Measurements from ENCODE around the gene TRIM38.
A peak's percentile ranks its signal among the peaks of the same experiment; 100 is the strongest.
"Not testable (repeated sequence)": the region's sequence is repeated elsewhere in the genome, so short reads cannot be mapped to it uniquely, and the experiment has no call there.

The TRIM38 gene

GRCh38 chr6:25934735-25935313 lies 27.8 kb upstream of the TRIM38 start:
- H3K4me1 ChIP-seq: peaks cover 0 to 10% (median 0%) of the 10 kb centered on the region in 10 experiments; a peak in 5 of 20 replicates
- H3K27me3 ChIP-seq: no peaks in the 10 kb centered on the region
- no peak overlapping the region for H3K9ac ChIP-seq
- no peak overlapping the region for H3K27ac ChIP-seq
- no peaks in the 10 kb centered on the region for H3K9me3 ChIP-seq (replicated peaks in 1 of 11)
- TF ChIP-seq Cebpa-rat (IDR thresholded peaks at IDR 0.05): no peak
- H3K4me2 ChIP-seq: no peak overlapping the region
- H4K20me1 ChIP-seq: no peaks in the 10 kb centered on the region
- H3K36me3 ChIP-seq: no peaks in the 10 kb centered on the region
- no peak overlapping the region for H3K4me3 ChIP-seq

DNA sequence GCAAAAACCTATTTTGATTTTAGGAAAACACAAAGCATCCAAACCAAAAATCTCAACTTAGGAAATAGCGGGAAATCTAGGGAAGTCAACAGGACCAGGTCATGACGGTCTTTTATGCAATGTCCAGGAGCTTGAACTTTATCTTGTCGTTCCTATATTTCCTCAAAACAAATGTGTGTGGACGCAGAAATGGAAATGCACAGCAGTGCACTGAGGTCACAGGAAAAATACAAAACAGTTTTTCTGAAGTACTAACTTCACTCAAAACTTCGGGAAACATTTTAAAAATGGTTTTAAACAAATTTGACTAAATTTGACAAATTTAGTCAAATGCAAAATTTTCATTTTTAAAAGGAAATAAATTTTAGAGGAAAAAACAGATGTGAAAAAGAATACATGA lies 26.6 kb upstream of the TRIM38 start:
- no peaks in the 10 kb centered on the region for H3K27me3 ChIP-seq
- no peak for TF ChIP-seq Cebpa-rat (IDR thresholded peaks at IDR 0.05)
- no peak overlapping the region for H3K27ac ChIP-seq
- no peaks in the 10 kb centered on the region for H3K9me3 ChIP-seq (replicated peaks in 1 of 11)
- peaks cover 0 to 6% (median 0%) of the 10 kb centered on the region in 10 experiments; a peak in 5 of 20 replicates for H3K4me1 ChIP-seq
- no peaks in the 10 kb centered on the region for H4K20me1 ChIP-seq
- no peaks in the 10 kb centered on the region for H3K36me3 ChIP-seq
- no peak overlapping the region for H3K9ac ChIP-seq
- H3K4me3 ChIP-seq: no peak overlapping the region
- no peak overlapping the region for H3K4me2 ChIP-seq

DNA sequence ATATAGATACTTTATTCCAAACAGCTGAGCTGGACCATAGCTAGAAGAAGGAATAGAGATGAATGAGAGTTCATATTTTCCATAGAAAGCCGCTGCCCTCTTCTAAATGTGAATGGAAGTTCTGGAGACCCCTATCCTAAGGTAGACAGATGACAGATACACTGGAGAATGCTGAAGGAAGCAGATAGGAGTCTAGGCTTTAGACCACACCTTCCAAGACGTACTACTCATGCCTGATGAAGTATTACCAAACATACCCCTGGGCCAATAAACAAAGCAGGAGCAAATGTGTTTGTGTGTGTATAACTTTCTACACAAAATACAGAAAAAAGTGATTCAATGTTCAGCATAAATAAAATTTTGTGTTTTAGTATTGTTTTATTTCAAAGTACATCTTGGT lies 23.0 kb upstream of the TRIM38 start:
- H3K4me3 ChIP-seq: no peak overlapping the region
- no peaks in the 10 kb centered on the region for H4K20me1 ChIP-seq
- peaks cover 0 to 4% (median under 1%) of the 10 kb centered on the region in 10 experiments; a peak in 8 of 20 replicates for H3K4me1 ChIP-seq
- H3K27ac ChIP-seq: no peak overlapping the region
- no peaks in the 10 kb centered on the region for H3K36me3 ChIP-seq
- no peak overlapping the region for H3K4me2 ChIP-seq
- H3K9ac ChIP-seq: no peak overlapping the region
- no peak for TF ChIP-seq Cebpa-rat (IDR thresholded peaks at IDR 0.05)
- no peaks in the 10 kb centered on the region for H3K27me3 ChIP-seq
- no peaks in the 10 kb centered on the region for H3K9me3 ChIP-seq (replicated peaks in 1 of 11)

DNA sequence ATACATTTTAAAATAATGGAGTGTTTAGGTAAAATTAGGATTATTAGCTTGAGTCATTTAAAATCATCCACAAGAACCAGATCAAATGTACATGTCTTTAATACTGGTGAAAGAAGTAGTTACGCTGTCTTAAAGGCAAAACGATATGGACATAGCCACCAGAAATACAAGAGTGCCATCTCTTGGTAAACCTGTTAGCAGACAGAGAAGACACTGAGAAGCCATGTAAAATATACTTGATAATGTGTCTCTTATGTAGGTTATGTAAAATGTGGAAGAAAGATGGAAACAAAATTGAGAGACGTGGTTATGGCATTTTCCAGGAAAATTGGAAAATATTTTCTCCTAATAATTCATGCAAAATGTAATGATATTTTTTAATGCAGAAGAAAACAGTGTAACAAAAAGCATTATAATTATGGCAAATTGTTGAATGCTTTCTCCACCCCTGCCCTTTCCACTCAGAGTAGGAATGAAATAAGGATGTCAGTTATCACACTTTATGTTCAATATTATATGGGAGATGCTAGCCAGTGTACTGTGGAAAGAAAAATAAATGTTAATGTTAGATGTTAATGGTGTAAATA lies 19.9 kb upstream of the TRIM38 start:
- H3K9me3 ChIP-seq (replicated peaks in 1 of 11): peaks cover 10 to 27% (median 24%) of the 10 kb centered on the region in 11 experiments
- no peak overlapping the region for H3K4me2 ChIP-seq
- no peak overlapping the region for H3K27ac ChIP-seq
- peaks cover 0 to 12% (median 7%) of the 10 kb centered on the region in 10 experiments; a peak in 9 of 20 replicates for H3K4me1 ChIP-seq
- no peak overlapping the region for H3K9ac ChIP-seq
- H4K20me1 ChIP-seq: no peaks in the 10 kb centered on the region
- H3K4me3 ChIP-seq: no peak overlapping the region
- no peak for TF ChIP-seq Cebpa-rat (IDR thresholded peaks at IDR 0.05)
- H3K36me3 ChIP-seq: no peaks in the 10 kb centered on the region
- no peaks in the 10 kb centered on the region for H3K27me3 ChIP-seq

DNA sequence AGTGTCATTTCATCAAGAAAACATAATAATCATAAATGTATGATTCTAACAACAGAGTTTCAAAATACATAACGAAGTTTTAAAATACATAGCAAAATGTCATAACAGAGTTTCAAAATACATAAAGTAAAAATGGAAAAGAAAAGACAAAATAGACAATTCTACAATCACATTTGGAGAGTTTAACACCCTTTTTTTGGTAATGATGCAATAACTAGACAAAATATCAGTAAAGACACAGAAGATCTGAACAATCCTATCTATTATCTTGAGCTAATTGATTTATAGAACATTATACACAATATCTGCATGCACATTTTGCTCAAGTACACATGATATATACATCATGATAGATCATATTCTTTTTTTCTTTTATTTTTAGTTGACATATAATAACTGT lies 18.7 kb upstream of the TRIM38 start:
- no peaks in the 10 kb centered on the region for H3K27me3 ChIP-seq
- H3K4me3 ChIP-seq: no peak overlapping the region
- H3K4me2 ChIP-seq: no peak overlapping the region
- no peak overlapping the region for H3K27ac ChIP-seq
- H3K4me1 ChIP-seq: peaks cover 0 to 12% (median 7%) of the 10 kb centered on the region in 10 experiments; a peak in 9 of 20 replicates
- no peak overlapping the region for H3K9ac ChIP-seq
- H3K9me3 ChIP-seq (replicated peaks in 1 of 11): peaks cover 10 to 27% (median 24%) of the 10 kb centered on the region in 11 experiments
- TF ChIP-seq Cebpa-rat (IDR thresholded peaks at IDR 0.05): no peak
- H4K20me1 ChIP-seq: no peaks in the 10 kb centered on the region
- H3K36me3 ChIP-seq: no peaks in the 10 kb centered on the region

DNA sequence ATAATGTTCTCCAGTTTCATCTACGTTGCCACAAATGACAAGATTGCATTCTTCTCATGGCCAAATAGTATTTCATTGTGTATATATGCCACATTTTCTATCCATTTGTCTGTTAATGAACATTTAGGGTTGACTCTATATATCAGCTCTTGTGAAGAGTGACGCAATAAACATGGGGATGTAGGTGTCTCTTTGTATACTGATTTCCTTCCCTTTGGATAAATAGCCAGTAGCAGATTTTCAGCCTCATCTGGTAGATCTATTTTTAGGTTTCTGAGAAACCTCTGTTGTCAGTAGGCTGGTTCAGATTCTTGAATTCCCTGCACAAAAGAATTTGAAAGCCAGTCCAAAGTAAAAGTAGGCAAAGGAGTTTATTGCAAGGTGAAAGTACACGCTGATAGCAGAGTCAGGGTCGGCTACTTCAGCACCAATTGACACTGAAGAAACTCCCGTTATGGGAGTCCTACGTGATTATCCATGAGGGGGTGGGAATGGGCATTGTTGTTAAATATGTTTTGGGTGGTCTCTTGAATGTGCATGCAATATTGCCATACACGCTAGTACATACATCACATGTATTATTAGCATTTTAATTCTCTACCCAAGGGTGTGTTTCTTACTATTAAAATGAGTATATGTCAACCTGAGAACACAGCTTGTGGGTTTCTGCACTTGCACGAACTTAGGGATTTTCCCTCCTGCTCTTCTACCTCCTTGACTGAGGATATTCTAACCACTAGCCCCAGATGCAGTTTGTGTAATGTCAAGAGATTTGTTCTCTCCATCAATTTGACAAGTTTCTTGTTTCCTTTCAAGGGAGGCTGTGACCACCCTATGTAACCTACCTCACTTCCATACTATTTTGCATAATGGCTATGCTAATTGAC lies 17.7 kb upstream of the TRIM38 start:
- Histone ChIP-seq H3K27me3 (no peaks in the 10 kb centered on the region), H3K4me2 (peak overlapping the region in 6 of 11 experiments; percentile 14 to 55 (median 36); a peak in 10 of 22 replicates)
- TF ChIP-seq Cebpa-rat (IDR thresholded peaks at IDR 0.05): peak in 1 of 11 experiments; percentile 50; a peak in 1 of 22 replicates

GRCh38 chr6:25945738-25946137 lies 16.9 kb upstream of the TRIM38 start:
- not testable (repeated sequence) for H3K4me2 ChIP-seq, H3K27me3 ChIP-seq, H3K36me3 ChIP-seq, H3K9ac ChIP-seq, H4K20me1 ChIP-seq, H3K27ac ChIP-seq, H3K4me3 ChIP-seq
- H3K9me3 ChIP-seq (replicated peaks in 1 of 11): peaks cover 19 to 46% (median 38%) of the 10 kb centered on the region in 11 experiments
- H3K4me1 ChIP-seq: peaks cover 0 to 12% (median 7%) of the 10 kb centered on the region in 10 experiments; a peak in 9 of 20 replicates

More for the DNA sequence above, 17.7 kb upstream of the TRIM38 start:
- H3K27ac ChIP-seq: no peak overlapping the region
- no peaks in the 10 kb centered on the region for H4K20me1 ChIP-seq
- H3K9ac ChIP-seq: no peak overlapping the region
- H3K36me3 ChIP-seq: no peaks in the 10 kb centered on the region
- H3K4me3 ChIP-seq: no peak overlapping the region; a peak in 1 of 20 replicates
- peaks cover 11 to 37% (median 30%) of the 10 kb centered on the region in 11 experiments for H3K9me3 ChIP-seq (replicated peaks in 1 of 11)
- peaks cover 0 to 12% (median 7%) of the 10 kb centered on the region in 10 experiments; a peak in 9 of 20 replicates for H3K4me1 ChIP-seq

DNA sequence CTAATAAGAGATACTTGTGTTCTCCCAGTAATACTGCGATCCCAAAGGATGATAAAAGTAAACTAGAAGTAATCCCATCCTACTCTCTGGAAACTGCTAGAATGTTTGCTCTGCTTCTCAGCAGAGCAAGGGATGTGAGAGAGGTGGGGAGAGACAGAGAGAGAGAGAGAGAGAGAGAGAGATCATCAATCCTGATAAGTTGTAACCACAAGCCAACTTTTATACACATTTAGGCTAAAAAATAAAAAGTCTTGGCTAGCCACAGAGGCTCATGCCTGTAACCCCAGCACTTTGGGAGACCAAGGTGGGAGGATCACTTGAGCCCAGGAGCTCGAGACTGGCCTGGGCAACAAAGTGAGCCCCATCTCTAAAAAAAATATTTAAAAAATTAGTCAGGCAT lies 16.0 kb upstream of the TRIM38 start:
- Histone ChIP-seq H3K4me2 (no peak overlapping the region), H3K27ac (no peak overlapping the region), H3K4me1 (peaks cover 0 to 12% (median 7%) of the 10 kb centered on the region in 10 experiments; a peak in 9 of 20 replicates), H4K20me1 (no peaks in the 10 kb centered on the region), H3K27me3 (no peaks in the 10 kb centered on the region), H3K9me3 (replicated peaks in 1 of 11) (peaks cover 20 to 54% (median 46%) of the 10 kb centered on the region in 11 experiments), H3K9ac (no peak overlapping the region), H3K36me3 (no peaks in the 10 kb centered on the region), H3K4me3 (no peak overlapping the region)
- TF ChIP-seq Cebpa-rat (IDR thresholded peaks at IDR 0.05): no peak

DNA sequence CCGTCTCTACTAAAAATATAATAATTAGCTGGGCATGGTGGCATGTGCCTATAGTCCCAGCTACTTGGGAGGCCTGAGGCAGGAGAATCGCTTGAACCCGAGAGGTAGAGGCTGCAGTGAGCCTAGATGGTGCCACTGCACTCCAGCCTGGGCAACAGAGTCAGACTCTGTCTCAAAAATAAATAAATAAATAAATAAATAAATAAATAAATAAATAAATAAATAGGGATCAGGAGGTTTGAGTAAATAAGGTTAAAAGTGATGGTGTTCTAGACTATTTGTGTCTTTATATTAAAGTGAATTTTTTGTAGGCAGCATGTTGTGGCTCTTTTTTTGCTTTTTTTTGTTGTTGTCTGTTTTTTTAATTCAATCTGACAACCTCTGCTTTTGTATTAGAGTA lies 15.1 kb upstream of the TRIM38 start:
- H3K27me3 ChIP-seq, H3K27ac ChIP-seq, H3K4me2 ChIP-seq, H3K36me3 ChIP-seq, H4K20me1 ChIP-seq, H3K4me3 ChIP-seq, H3K9ac ChIP-seq: not testable (repeated sequence)
- Histone ChIP-seq H3K4me1 (peaks cover 0 to 12% (median 7%) of the 10 kb centered on the region in 10 experiments; a peak in 9 of 20 replicates), H3K9me3 (replicated peaks in 1 of 11) (peaks cover 20 to 63% (median 54%) of the 10 kb centered on the region in 11 experiments)

Measured in BLaER1 treated with 17β-estradiol and CSF1 and Interleukin-3, amounts not matched to agents 10 nM and 100 nM (cell line).